Left lung (tissue), 10 donors: ENCODE data around the gene CALN1. TPM values are rescaled to one million over a fixed set of nuclear protein-coding genes. Genes with fewer than 3 reads are reported as not detected.
A peak's percentile ranks its signal among the peaks of the same experiment; 100 is the strongest.

ENCODE experiments used
- ATAC-seq: fragments of 200-7000 bp; cut with Tn5 transposase; one replicate; pipeline ENCODE4 v1.9.1; 2020; ENCODE audit warnings: moderate library complexity
- DNase-seq, 4 donors: peaks; one replicate each; pipeline ENCODE4 v3.0.0-alpha.2; 2013 to 2020
- H3K27ac ChIP-seq, 2 donors: fragments of 200-600 bp; sonication (generic) in 1 of 2; one replicate each; pipeline versions ENCODE4 v1.5.0 to v1.8.0; 2020 to 2021
- H3K27me3 ChIP-seq, 2 donors: fragments of 200-600 bp; sonication (generic) in 1 of 2; one replicate each; pipeline versions ENCODE4 v1.5.0 to v1.8.0; 2020 to 2021
- H3K36me3 ChIP-seq, 2 donors: fragments of 200-600 bp; sonication (generic) in 1 of 2; one replicate each; pipeline versions ENCODE4 v1.5.0 to v1.8.0; 2020 to 2021
- H3K4me1 ChIP-seq, 2 donors: fragments of 200-600 bp; one replicate each; pipeline ENCODE4 v1.8.0; 2021
- H3K4me3 ChIP-seq, 2 donors: fragments of 200-600 bp; sonication (generic) in 1 of 2; one replicate each; pipeline versions ENCODE4 v1.5.0 to v1.8.0; 2020 to 2021; ENCODE audit warnings: mild to moderate bottlenecking in 1 of 2
- H3K9me3 ChIP-seq, 2 donors: fragments of 200-600 bp; sonication (generic) in 1 of 2; one replicate each; pipeline versions ENCODE4 v1.5.0 to v1.8.0; 2020 to 2021
- intact Hi-C, 2 donors: fragments of 100-400 bp; cut with DNase I; formaldehyde crosslinking; loops; one replicate each; pipeline versions ENCODE4 v1.11.2 to v1.14.2; 2022
- polyA plus RNA-seq, 6 donors: library from polyadenylated mRNA; unstranded; fragments of 120-200 nt; gene quantifications; one replicate each; pipeline ENCODE4 v1.2.1, GENCODE V29; 2013; ENCODE audit not compliant: insufficient read length in 6 of 6
- total RNA-seq, 2 donors: library from RNA; stranded (reverse); fragmentation: NEBNext Ultra II Directional; extraction: Animal tissue kit (Norgen Biotek cat#: 25700); gene quantifications; one replicate each; pipeline ENCODE4 v1.2.1, GENCODE V29; 2021
- TF ChIP-seq, protein P1 (sequence below), 2 donors: fragments of 200-600 bp; sonication (generic) in 1 of 2; IDR thresholded peaks; one replicate each; pipeline versions ENCODE4 v1.5.0 to v1.8.0; 2021; ENCODE audit warnings: antibody characterized with exemption in 2 of 2
- donor health status: DM: no; HTN: yes; CAD: no.
- donor health status: DM: no; HTN: no; CAD: no.

CALN1 gene
- total and polyA plus RNA-seq, 8 donors: 0.10 to 0.52 (median 0.26) TPM; not detected in 2

DNA sequence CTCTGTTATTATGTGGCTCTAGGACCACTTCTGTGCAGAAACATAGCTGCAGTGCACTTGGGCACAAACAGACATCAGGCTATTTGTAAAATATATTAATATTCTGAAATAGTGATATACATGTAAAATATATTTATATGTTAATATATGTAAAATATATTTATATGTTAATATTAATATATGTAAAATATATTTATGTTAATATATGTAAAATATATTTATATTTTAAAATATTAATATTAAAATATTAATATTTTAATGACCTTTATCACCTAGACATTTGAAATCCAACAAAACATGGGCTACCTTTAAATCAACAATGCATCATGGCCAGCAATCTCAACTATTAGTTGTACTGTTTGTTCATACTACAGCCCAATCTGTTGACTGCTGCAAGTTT is 347.2 kb downstream of the CALN1 start:
- H3K4me1 ChIP-seq: no peaks in the 10 kb centered on the region
- intact Hi-C loops: no loop called here
- no peaks in the 10 kb centered on the region for H3K9me3 ChIP-seq
- no peaks in the 10 kb centered on the region for H3K27me3 ChIP-seq
- no peak overlapping the region for H3K27ac ChIP-seq
- H3K4me3 ChIP-seq: no peak overlapping the region
- H3K36me3 ChIP-seq: no peaks in the 10 kb centered on the region
- DNase-seq: no peak
- TF ChIP-seq, protein P1, sequence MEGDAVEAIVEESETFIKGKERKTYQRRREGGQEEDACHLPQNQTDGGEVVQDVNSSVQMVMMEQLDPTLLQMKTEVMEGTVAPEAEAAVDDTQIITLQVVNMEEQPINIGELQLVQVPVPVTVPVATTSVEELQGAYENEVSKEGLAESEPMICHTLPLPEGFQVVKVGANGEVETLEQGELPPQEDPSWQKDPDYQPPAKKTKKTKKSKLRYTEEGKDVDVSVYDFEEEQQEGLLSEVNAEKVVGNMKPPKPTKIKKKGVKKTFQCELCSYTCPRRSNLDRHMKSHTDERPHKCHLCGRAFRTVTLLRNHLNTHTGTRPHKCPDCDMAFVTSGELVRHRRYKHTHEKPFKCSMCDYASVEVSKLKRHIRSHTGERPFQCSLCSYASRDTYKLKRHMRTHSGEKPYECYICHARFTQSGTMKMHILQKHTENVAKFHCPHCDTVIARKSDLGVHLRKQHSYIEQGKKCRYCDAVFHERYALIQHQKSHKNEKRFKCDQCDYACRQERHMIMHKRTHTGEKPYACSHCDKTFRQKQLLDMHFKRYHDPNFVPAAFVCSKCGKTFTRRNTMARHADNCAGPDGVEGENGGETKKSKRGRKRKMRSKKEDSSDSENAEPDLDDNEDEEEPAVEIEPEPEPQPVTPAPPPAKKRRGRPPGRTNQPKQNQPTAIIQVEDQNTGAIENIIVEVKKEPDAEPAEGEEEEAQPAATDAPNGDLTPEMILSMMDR (IDR thresholded peaks at IDR 0.05): no peak
- ATAC-seq: no peak

DNA sequence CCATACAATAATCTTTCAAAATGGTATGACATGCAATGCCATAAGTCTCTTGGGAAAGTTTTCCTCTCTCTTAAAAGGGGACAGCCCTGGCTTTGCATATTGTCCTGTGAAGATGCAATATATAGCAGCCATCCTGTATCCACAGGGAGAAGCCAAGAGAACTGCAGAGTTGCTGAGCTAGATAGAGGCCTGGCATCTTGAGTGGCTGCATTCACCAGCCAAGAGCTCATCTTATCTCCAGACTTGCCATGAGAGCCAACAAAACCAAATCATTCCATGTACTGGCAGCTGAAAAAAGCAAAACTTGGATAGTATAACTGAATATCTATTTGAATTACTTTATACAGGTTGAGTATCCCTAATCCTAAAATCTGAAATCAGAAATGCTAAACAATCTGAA is 348.8 kb downstream of the CALN1 start:
- no peaks in the 10 kb centered on the region for H3K4me1 ChIP-seq
- TF ChIP-seq, protein P1 (IDR thresholded peaks at IDR 0.05): no peak
- no peak for ATAC-seq

GRCh38 chr7:72062666-72063065 is 349.5 kb downstream of the CALN1 start:
- intact Hi-C loops: no loop called here
- H3K9me3 ChIP-seq: no peaks in the 10 kb centered on the region
- no peaks in the 10 kb centered on the region for H3K27me3 ChIP-seq
- no peak overlapping the region for H3K27ac ChIP-seq
- ATAC-seq (no peak), DNase-seq (no peak)
- no peaks in the 10 kb centered on the region for H3K36me3 ChIP-seq
- H3K4me3 ChIP-seq: no peak overlapping the region
- H3K4me1 ChIP-seq: no peaks in the 10 kb centered on the region
- TF ChIP-seq, protein P1 (IDR thresholded peaks at IDR 0.05): no peak

More for the DNA sequence above, 348.8 kb downstream of the CALN1 start:
- DNase-seq: no peak
- intact Hi-C loops: no loop called here
- Histone ChIP-seq H3K4me3 (no peak overlapping the region), H3K27ac (no peak overlapping the region), H3K27me3 (no peaks in the 10 kb centered on the region), H3K36me3 (no peaks in the 10 kb centered on the region), H3K9me3 (no peaks in the 10 kb centered on the region)

- intact Hi-C loops: no loop called here
- no peak for DNase-seq
Observed at GRCh38 chr7:72059925-72060324, 352.2 kb downstream of the CALN1 start.

DNA sequence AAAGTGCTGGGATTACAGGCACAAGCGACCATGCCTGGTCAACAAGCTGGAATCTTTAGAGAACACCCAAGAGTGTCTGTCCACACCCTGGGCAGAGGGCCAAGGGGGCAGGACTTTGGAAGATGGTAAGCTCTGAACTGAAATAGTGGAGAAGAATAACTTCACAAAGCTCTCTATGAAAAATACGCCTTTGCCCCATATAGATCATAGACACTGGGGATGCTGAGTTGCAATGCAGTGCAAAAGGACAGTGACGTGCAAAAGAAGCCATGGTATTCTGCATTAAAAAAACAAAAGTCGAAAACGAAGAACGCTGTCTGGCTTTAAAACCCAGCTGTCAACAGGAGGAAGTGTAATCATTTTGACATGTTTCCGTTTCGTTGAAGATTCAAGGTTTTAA is 353.6 kb downstream of the CALN1 start:
- no peaks in the 10 kb centered on the region for H3K9me3 ChIP-seq
- ATAC-seq: no peak
- intact Hi-C loops: no loop called here
- no peaks in the 10 kb centered on the region for H3K27me3 ChIP-seq
- TF ChIP-seq, protein P1 (IDR thresholded peaks at IDR 0.05): no peak
- DNase-seq: peak in 3 of 4 donors; percentile 43 to 48 (median 43)
- peak overlapping the region in 1 of 2 donors; percentile 13 for H3K4me3 ChIP-seq
- H3K27ac ChIP-seq: no peak overlapping the region
- H3K36me3 ChIP-seq: no peaks in the 10 kb centered on the region
- no peaks in the 10 kb centered on the region for H3K4me1 ChIP-seq

More at GRCh38 chr7:72059925-72060324, 352.2 kb downstream of the CALN1 start:
- Histone ChIP-seq H3K9me3 (no peaks in the 10 kb centered on the region), H3K4me1 (no peaks in the 10 kb centered on the region), H3K27ac (no peak overlapping the region), H3K4me3 (no peak overlapping the region), H3K36me3 (no peaks in the 10 kb centered on the region), H3K27me3 (no peaks in the 10 kb centered on the region)
- TF ChIP-seq, protein P1 (IDR thresholded peaks at IDR 0.05): no peak
- no peak for ATAC-seq
